ENCODE results near the gene SOX21.

Gene SOX21

GRCh38 chr13:94661406-94661805 lies 50.9 kb downstream of the SOX21 start:
- Histone ChIP-seq H3K36me3 (ENCODE audit: control insufficient read depth, insufficient read depth, low read length) (no peaks in the 10 kb centered on the region), H3K4me3 (ENCODE audit: low read depth, low read length) (no peak overlapping the region), H3K9ac (no peak overlapping the region), H3K4me1 (no peaks in the 10 kb centered on the region), H3K9me3 (ENCODE audit: control insufficient read depth, low read length) (no peaks in the 10 kb centered on the region), H3K4me2 (ENCODE audit: low read length) (no peak overlapping the region), H2AFZ (no peak overlapping the region), H3K27ac (no peak overlapping the region), H3K27me3 (ENCODE audit: control insufficient read depth, insufficient read depth, low read length) (no peaks in the 10 kb centered on the region), H3K79me2 (no peaks in the 10 kb centered on the region)
- TF ChIP-seq CTCF (IDR thresholded peaks at IDR 0.05): no peak

- no peaks in the 10 kb centered on the region for H3K27me3 ChIP-seq (ENCODE audit: control insufficient read depth, insufficient read depth, low read length)
- TF ChIP-seq CTCF (IDR thresholded peaks at IDR 0.05): no peak
- H3K27ac ChIP-seq: no peak overlapping the region
- H3K9me3 ChIP-seq (ENCODE audit: control insufficient read depth, low read length): no peaks in the 10 kb centered on the region
- no peaks in the 10 kb centered on the region for H3K4me1 ChIP-seq
- H3K79me2 ChIP-seq: no peaks in the 10 kb centered on the region
- no peak overlapping the region for H3K4me3 ChIP-seq (ENCODE audit: low read depth, low read length)
- H3K4me2 ChIP-seq (ENCODE audit: low read length): no peak overlapping the region
- no peak overlapping the region for H3K9ac ChIP-seq
- H2AFZ ChIP-seq: no peak overlapping the region
- H3K36me3 ChIP-seq (ENCODE audit: control insufficient read depth, insufficient read depth, low read length): no peaks in the 10 kb centered on the region
These were observed 51.5 kb downstream of the SOX21 start for GRCh38 chr13:94660695-94661326.

Measured in parathyroid adenoma (tissue), 2 donors.